Calu3 (cell line): ENCODE measurements around the gene SH3BP2. TPM values are rescaled to one million over a fixed set of nuclear protein-coding genes. Genes with fewer than 3 reads are reported as not detected.

Source experiments
- BruUV-seq: library from RNA; stranded (reverse); fragments of 400-500 nt; replicated peaks from 2 replicates; lab custom pipeline; 2021; lab: Mats Ljungman, UMichigan
- CTCF ChIA-PET: fragments of 300-600 bp; sonication (Branson Sonifier 250); formaldehyde crosslinking; loops from one replicate; lab custom pipeline; 2022; ENCODE audit warnings: antibody characterized with exemption; lab: Charles Lee
- DNase-seq: peaks from one replicate; pipeline ENCODE4 v3.0.0; 2022
- H3K27ac Mint-ChIP-seq: one replicate; pipeline ENCODE4 v1.8.0; 2022; ENCODE audit warnings: mixed read lengths; ENCODE audit not compliant: unreplicated experiment
- H3K27me3 Mint-ChIP-seq: one replicate; pipeline ENCODE4 v1.8.0; 2022; ENCODE audit warnings: mixed read lengths; ENCODE audit not compliant: unreplicated experiment
- H3K36me3 Mint-ChIP-seq: one replicate; pipeline ENCODE4 v1.8.0; 2022; ENCODE audit warnings: mild to moderate bottlenecking, moderate library complexity, mixed read lengths; ENCODE audit not compliant: insufficient read depth, unreplicated experiment
- H3K4me1 Mint-ChIP-seq: one replicate; pipeline ENCODE4 v1.8.0; 2022; ENCODE audit warnings: mild to moderate bottlenecking, low read depth, mixed read lengths; ENCODE audit not compliant: unreplicated experiment
- H3K4me3 Mint-ChIP-seq: one replicate; pipeline ENCODE4 v1.8.0; 2022; ENCODE audit warnings: mild to moderate bottlenecking, low read depth, moderate library complexity, mixed read lengths; ENCODE audit not compliant: unreplicated experiment
- H3K9me3 Mint-ChIP-seq: one replicate; pipeline ENCODE4 v1.8.0; 2022; ENCODE audit warnings: low read depth, mixed read lengths; ENCODE audit not compliant: unreplicated experiment
- intact Hi-C: fragments of 100-400 bp; cut with micrococcal nuclease; formaldehyde crosslinking; loops from one replicate; pipeline ENCODE4 v1.10.0; 2022; ENCODE audit not compliant: unreplicated experiment
- total RNA-seq: library from RNA; stranded (reverse); gene quantifications from 2 replicates; pipeline ENCODE4 v1.2.3, GENCODE V29; 2022
- TF ChIP-seq, protein P1 (sequence below): fragments of 200-600 bp; IDR thresholded peaks from one replicate; pipeline ENCODE4 v1.8.0; 2022; ENCODE audit warnings: antibody characterized with exemption; ENCODE audit not compliant: unreplicated experiment

SH3BP2 gene
- total RNA-seq, 1 experiment from 2014 or later: 22.7 TPM

DNA sequence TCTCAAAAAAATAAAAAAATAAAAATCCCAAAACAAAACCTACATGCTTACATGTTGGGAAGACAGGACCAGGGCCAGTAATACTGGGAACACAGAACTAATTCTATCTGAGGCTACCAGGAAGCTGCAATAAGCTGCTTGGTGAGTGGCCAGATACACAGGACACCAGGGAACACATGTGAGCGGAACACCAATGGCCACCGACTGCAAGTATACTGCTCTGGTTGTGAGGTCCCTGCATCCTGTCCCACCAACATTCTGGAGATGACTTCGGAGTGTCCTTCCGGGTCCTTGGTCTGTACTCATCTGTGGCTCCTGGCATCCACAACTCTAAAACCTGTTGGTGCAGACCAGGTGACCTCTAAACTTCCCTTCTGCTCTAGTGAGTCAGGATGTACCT lies 39.4 kb upstream of the SH3BP2 start:
- DNase-seq: no peak
- no peak overlapping the region for H3K4me3 Mint-ChIP-seq
- TF ChIP-seq, protein P1, sequence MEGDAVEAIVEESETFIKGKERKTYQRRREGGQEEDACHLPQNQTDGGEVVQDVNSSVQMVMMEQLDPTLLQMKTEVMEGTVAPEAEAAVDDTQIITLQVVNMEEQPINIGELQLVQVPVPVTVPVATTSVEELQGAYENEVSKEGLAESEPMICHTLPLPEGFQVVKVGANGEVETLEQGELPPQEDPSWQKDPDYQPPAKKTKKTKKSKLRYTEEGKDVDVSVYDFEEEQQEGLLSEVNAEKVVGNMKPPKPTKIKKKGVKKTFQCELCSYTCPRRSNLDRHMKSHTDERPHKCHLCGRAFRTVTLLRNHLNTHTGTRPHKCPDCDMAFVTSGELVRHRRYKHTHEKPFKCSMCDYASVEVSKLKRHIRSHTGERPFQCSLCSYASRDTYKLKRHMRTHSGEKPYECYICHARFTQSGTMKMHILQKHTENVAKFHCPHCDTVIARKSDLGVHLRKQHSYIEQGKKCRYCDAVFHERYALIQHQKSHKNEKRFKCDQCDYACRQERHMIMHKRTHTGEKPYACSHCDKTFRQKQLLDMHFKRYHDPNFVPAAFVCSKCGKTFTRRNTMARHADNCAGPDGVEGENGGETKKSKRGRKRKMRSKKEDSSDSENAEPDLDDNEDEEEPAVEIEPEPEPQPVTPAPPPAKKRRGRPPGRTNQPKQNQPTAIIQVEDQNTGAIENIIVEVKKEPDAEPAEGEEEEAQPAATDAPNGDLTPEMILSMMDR: no peak
- CTCF ChIA-PET: no interaction called here
- H3K9me3 Mint-ChIP-seq: no peaks in the 10 kb centered on the region
- no TSS peak for BruUV-seq
- no peaks in the 10 kb centered on the region for H3K27me3 Mint-ChIP-seq
- no peak overlapping the region for H3K27ac Mint-ChIP-seq
- intact Hi-C loops: no loop called here
- H3K4me1 Mint-ChIP-seq: peaks cover 9% of the 10 kb centered on the region
- peaks cover 16% of the 10 kb centered on the region for H3K36me3 Mint-ChIP-seq

DNA sequence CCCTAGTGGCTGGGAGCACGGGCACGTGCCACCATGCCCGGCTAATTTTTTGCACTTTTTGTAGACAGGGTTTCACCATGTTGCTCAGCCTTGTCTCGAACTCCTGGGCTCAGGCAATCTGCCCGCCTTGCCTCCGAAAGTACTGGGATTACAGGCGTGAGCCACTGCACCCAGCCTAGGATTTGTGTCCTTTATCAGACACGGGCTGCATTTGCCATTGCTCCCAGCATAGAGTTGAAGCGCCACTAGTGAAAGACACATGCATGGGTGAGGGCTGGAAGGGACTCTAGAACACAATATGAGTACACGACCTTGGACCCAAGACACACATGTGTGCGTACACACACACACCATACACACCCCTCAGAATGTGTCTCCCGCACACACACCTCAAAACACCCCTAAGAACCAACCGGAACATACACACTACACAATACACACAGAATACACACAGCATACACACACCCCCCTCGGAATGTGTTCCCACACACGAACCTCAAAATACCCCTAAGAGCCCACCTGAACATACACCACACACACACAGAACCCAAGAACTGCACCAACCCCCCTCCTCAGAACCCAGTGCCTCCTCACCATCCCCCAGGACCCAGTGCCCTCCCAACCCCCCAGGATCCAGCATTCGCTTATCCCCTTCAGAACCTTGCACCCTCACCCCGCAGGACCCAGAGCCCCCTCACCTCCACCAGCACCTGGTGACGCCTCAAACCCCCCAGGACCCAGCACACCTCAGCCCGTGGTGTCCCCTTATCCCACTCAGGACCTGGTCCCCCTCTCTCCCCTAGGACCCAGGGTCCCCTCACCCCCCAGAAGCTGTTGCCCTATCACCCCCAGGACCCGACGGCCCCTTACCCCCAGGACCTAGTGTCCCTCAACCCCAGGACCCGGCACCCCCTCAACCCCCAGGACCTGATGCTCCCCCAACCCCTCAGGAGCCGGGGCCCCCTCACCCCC lies 37.8 kb upstream of the SH3BP2 start:
- peak overlapping the region; percentile 75 for H3K27ac Mint-ChIP-seq
- H3K9me3 Mint-ChIP-seq: no peaks in the 10 kb centered on the region
- H3K4me3 Mint-ChIP-seq: peak overlapping the region; percentile 83
- peaks cover 9% of the 10 kb centered on the region for H3K4me1 Mint-ChIP-seq
- no peaks in the 10 kb centered on the region for H3K27me3 Mint-ChIP-seq
- BruUV-seq: no TSS peak
- intact Hi-C loops: no loop called here
- DNase-seq: no peak
- peaks cover 14% of the 10 kb centered on the region for H3K36me3 Mint-ChIP-seq
- TF ChIP-seq, protein P1: no peak
- CTCF ChIA-PET: no interaction called here

DNA sequence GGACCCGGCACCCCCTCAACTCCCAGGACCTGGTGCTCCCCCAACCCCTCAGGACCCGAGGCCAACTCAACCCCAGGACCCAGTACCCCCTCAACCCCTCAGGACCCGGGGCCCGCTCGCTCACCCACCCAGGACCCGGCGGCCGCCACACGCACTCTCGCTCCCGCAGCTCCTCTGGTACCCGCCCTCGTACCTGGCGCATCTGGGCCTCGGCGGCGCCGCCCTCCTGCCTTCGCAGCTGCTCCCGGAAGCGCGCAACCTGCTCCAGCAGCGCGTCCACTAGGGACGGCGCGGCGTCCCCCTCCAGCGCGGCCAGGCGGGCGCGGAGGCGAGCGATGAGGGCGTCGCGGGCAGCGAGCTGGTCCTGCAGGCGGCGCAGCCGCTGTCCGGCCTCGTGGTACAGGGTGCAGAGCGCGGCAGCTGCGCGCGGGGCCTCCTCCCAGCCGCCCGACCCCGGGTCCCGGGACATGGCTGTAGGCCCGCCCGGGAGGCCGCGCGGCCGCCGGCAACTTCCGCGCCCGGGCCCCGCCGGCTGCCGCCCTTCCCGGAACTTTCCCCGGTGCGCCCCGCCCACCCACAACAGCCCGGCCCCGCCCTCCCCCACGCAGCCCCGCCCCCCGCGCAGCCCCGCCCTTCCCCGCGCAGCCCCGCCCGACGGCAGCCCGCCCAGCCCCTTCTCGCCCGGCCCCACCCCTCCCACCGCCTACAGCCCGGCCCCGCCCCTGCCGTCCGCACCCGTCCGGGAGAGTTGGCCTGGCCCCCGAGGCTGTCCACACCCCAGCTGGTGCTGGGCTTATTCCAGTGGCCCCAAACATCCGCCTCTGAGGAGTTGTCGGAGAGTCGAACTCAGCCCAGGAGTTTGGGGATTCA lies 36.8 kb upstream of the SH3BP2 start, which contains the start of gene TNIP2:
Gene TNIP2, minus strand, starts transcription at position 516 of the 870 bp plus-strand sequence. Its CDS starts 47 bp downstream, at position 469.
- intact Hi-C loops: no loop called here
- TF ChIP-seq, protein P1: no peak
- peak within 1 kb of the TSS; percentile 75 for H3K27ac Mint-ChIP-seq
- DNase-seq: peak; percentile 70
- H3K36me3 Mint-ChIP-seq: peaks cover 14% of the 10 kb centered on the region
- CTCF ChIA-PET: interaction anchor here (0.6 to 1.4 kb wide), 2 partner anchors 208 to 281 kb away, joined by 3 read pairs; partner anchors contain the start of gene GRK4
- no peaks in the 10 kb centered on the region for H3K27me3 Mint-ChIP-seq
- no TSS peak for BruUV-seq
- peaks cover 17% of the 10 kb centered on the region for H3K4me1 Mint-ChIP-seq
- H3K4me3 Mint-ChIP-seq: peak within 1 kb of the TSS; percentile 83
- no peaks in the 10 kb centered on the region for H3K9me3 Mint-ChIP-seq

DNA sequence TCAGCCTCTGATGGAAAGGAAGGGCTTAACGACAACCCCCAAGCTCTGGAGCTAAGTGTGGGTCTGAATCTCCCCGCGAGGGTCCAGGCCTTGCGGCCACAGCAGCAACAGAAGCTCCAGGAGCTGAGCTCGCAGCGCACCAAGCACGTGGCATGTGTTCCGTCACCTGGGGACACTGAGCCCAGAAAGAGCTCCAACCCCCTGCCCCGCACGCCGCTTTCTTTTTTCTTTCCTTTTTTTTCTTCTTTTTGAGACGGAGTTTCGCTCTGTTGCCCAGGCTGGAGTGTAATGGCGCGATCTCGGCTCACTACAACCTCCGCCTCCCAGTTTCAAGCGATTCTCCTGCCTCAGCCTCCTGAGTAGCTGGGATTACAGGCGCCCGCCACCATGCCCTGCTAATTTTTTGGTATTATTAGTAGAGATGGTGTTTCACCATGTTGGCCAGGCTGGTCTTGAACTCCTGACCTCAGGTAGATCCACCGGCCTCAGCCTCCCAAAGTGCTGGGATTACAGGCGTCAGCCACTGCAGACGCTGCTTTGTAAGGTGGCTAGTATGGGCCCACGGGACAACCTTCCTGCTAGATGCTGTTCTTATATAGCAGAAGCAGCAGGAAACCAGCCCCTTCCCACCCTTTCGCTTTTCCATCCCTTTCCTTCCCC lies 36.1 kb upstream of the SH3BP2 start:
- Mint-ChIP-seq H3K9me3 (no peaks in the 10 kb centered on the region), H3K4me3 (peak overlapping the region; percentile 17), H3K36me3 (peaks cover 14% of the 10 kb centered on the region), H3K27ac (no peak overlapping the region), H3K4me1 (peaks cover 19% of the 10 kb centered on the region), H3K27me3 (no peaks in the 10 kb centered on the region)
- CTCF ChIA-PET: interaction anchor here (0.6 to 1.4 kb wide), 2 partner anchors 207 to 280 kb away, joined by 3 read pairs; partner anchors contain the start of gene GRK4
- intact Hi-C loops: no loop called here
- TF ChIP-seq, protein P1: no peak
- no peak for DNase-seq
- BruUV-seq: no TSS peak
